ENCODE data around the gene RPS18. TPM values are rescaled to one million over a fixed set of nuclear protein-coding genes. Genes with fewer than 3 reads are reported as not detected.

RPS18 gene
- total and polyA plus RNA-seq, 2 of the 13 experiments (the other 11 are each of a cell fraction or from before 2014, with no cell fraction given): 3,896 to 5,806 TPM

GRCh38 chr6:33278810-33279209 lies 6.9 kb downstream of the RPS18 start:
- Histone ChIP-seq H2AFZ (ENCODE audit: low read length) (no peak overlapping the region), H3K27me3 (ENCODE audit: control insufficient read depth in 1 of 2, insufficient read depth in 2 of 2, low read length in 2 of 2) (no peaks in the 10 kb centered on the region), H3K9me3 (ENCODE audit: low read length) (no peaks in the 10 kb centered on the region), H3K36me3 (replicated peaks in 1 of 2; ENCODE audit: control insufficient read depth in 1 of 2, insufficient read depth in 2 of 2, low read length in 2 of 2) (peaks cover 19 to 65% of the 10 kb centered on the region in 2 experiments), H3K4me1 (ENCODE audit: insufficient read depth, low read length) (peaks cover 20% of the 10 kb centered on the region), H3K4me2 (ENCODE audit: low read depth, low read length) (no peak overlapping the region), H3K9ac (ENCODE audit: insufficient read depth, low read depth, low read length) (no peak overlapping the region), H3K27ac (ENCODE audit: extremely low read length, insufficient read depth, low read length) (no peak overlapping the region), H3K4me3 (replicated peaks in 1 of 3; ENCODE audit: insufficient read depth in 1 of 3, low read depth in 2 of 3, low read length in 3 of 3) (no peak overlapping the region), H4K20me1 (ENCODE audit: insufficient read depth, low read length) (peaks cover 24% of the 10 kb centered on the region), H3K79me2 (ENCODE audit: insufficient read depth, low read length) (peaks cover 16% of the 10 kb centered on the region)
- no peak for DNase-seq (ENCODE audit: low spot score)
- intact Hi-C loops (cut with micrococcal nuclease; ENCODE audit: unreplicated experiment): no loop called here
- CTCF ChIA-PET (ENCODE audit: low intra/inter-chr PET ratio, low total read pairs): interaction anchor here (1.4 to 3.2 kb wide), 2 partner anchors 64 to 67 kb away, joined by 4 to 37 read pairs; no protein-coding TSS in a partner anchor
- TF ChIP-seq IKZF1 (IDR thresholded peaks at IDR 0.05) (no peak), ZNF879 (CRISPR knock-in tag; IDR thresholded peaks at IDR 0.05) (no peak), ARHGAP35 (CRISPR knock-in tag; IDR thresholded peaks at IDR 0.05; ENCODE audit: borderline replicate concordance) (no peak), RCOR2 (CRISPR knock-in tag; IDR thresholded peaks at IDR 0.05) (no peak), PHF20 (CRISPR knock-in tag; IDR thresholded peaks at IDR 0.05) (no peak), MAZ (IDR thresholded peaks at IDR 0.05; ENCODE audit: borderline replicate concordance, low read depth, low read length) (no peak), MAZ (CRISPR knock-in tag; IDR thresholded peaks at IDR 0.05; ENCODE audit: low read depth) (no peak), JUNB (CRISPR knock-in tag; IDR thresholded peaks at IDR 0.05; ENCODE audit: borderline replicate concordance) (no peak)
- TF ChIP-seq, protein P1, sequence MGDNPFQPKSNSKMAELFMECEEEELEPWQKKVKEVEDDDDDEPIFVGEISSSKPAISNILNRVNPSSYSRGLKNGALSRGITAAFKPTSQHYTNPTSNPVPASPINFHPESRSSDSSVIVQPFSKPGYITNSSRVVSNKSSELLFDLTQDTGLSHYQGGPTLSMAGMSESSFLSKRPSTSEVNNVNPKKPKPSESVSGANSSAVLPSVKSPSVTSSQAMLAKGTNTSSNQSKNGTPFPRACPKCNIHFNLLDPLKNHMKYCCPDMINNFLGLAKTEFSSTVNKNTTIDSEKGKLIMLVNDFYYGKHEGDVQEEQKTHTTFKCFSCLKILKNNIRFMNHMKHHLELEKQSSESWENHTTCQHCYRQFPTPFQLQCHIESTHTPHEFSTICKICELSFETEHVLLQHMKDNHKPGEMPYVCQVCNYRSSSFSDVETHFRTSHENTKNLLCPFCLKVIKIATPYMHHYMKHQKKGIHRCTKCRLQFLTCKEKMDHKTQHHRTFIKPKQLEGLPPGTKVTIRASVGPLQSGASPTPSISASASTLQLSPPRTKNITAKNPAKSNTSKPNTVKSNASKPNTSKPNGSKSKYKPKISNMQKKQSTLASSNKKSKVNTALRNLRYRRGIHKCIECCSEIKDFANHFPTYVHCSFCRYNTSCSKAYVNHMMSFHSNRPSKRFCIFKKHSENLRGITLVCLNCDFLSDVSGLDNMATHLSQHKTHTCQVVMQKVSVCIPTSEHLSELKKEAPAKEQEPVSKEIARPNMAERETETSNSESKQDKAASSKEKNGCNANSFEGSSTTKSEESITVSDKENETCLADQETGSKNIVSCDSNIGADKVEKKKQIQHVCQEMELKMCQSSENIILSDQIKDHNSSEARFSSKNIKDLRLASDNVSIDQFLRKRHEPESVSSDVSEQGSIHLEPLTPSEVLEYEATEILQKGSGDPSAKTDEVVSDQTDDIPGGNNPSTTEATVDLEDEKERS (CRISPR knock-in tag; IDR thresholded peaks at IDR 0.05): no peak
- FAIRE-seq: no peak
- 0 out of 3 replicates have a peak, but pooled peaks have one; percentile 0 for ATAC-seq
- 90% methylated on average over 3 of the region's 3 CpGs for WGBS (ENCODE audit: low lambda C conversion rate)
- no TSS peak for BruUV-seq (replicated peaks)
- POLR2A ChIA-PET: interaction anchor here (0.6 to 3.5 kb wide), 6 partner anchors 10 to 56 kb away, joined by 3 to 17 read pairs (median 11); partner anchors contain the start of genes PFDN6, RGL2 and WDR46
- in situ Hi-C loops (cut with HindIII; ENCODE audit: extremely low pct_ligation_motif_present, low pct_unique_long_range_greater_than_20kb): loop anchor here (25.0 kb wide), 1 partner anchor 133 kb away; the partner anchor contains the start of genes CUTA, PHF1 and SYNGAP1

Measured in HepG2 (cell line).